Gastroesophageal sphincter (tissue), 4 donors: ENCODE results near the gene AKR7A2. TPM values are rescaled to one million over a fixed set of nuclear protein-coding genes. Genes with fewer than 3 reads are reported as not detected.

Experiments used
- ATAC-seq: fragments of 150-250 bp; one replicate; pipeline ENCODE4 v1.9.1; 2016; ENCODE audit warnings: mild to moderate bottlenecking, moderate library complexity
- H3K27ac ChIP-seq, 4 donors: fragments of 200-600 bp; sonication (generic) in 3 of 4; 1 replicate in 3 of 4; 2 replicates in 1 of 4; pipeline ENCODE4 v1.5.1; 2016 to 2019
- H3K27me3 ChIP-seq: fragments of 200-600 bp; sonication (generic); one replicate; pipeline ENCODE4 v1.5.1; 2019
- H3K36me3 ChIP-seq, 2 donors: fragments of 200-600 bp; sonication (generic); one replicate each; pipeline ENCODE4 v1.5.1; 2019; ENCODE audit warnings: control low read depth in 1 of 2
- H3K4me1 ChIP-seq, 3 donors: fragments of 200-600 bp; sonication (generic); 1 replicate in 2 of 3; 2 replicates in 1 of 3; pipeline ENCODE4 v1.5.1; 2016 to 2019; ENCODE audit warnings: control low read depth in 2 of 3
- H3K4me3 ChIP-seq, 2 donors: fragments of 200-600 bp; sonication (generic); one replicate each; pipeline ENCODE4 v1.5.1; 2019; ENCODE audit warnings: mild to moderate bottlenecking in 1 of 2, moderate library complexity in 1 of 2
- H3K9me3 ChIP-seq, 3 donors: fragments of 200-600 bp; sonication (generic); one replicate each; pipeline ENCODE4 v1.5.1; 2017 to 2019; ENCODE audit warnings: control low read depth in 2 of 3
- EP300 ChIP-seq: sonication (generic); formaldehyde crosslinking; IDR thresholded peaks from one replicate; pipeline ENCODE4 v1.6.1; 2017; ENCODE audit warnings: antibody characterized with exemption, mild to moderate bottlenecking
- POLR2A ChIP-seq, 2 donors: fragments of 450-650 bp; IDR thresholded peaks; one replicate each; pipeline ENCODE4 v1.6.1; 2017; ENCODE audit warnings: antibody characterized with exemption in 2 of 2, mild to moderate bottlenecking in 2 of 2, moderate library complexity in 1 of 2
- POLR2AphosphoS5 ChIP-seq: sonication (generic); formaldehyde crosslinking; IDR thresholded peaks from one replicate; pipeline ENCODE4 v1.6.1; 2017; ENCODE audit warnings: antibody characterized with exemption
- WGBS, 2 donors: methylation state at CpG; one replicate each; pipeline ENCODE4 v1.1.5; 2018; ENCODE audit warnings: low coverage in 1 of 2; 5-methylcytosine and 5-hydroxymethylcytosine counted together
- total RNA-seq, 4 donors: library from RNA; depleted of rRNA; stranded (reverse); fragments of >200 nt; gene quantifications; one replicate each; pipeline ENCODE4 v1.1.0, GENCODE V29; 2016
- TF ChIP-seq, protein P1 (sequence below), 4 experiments: fragments of 200-600 bp in 2 of 4; fragments of 450-650 bp in 2 of 4; sonication (generic) in 1 of 4; IDR thresholded peaks; one replicate each; pipeline ENCODE4 v1.5.1; 2017 to 2019; ENCODE audit warnings: antibody characterized with exemption in 4 of 4, mild to moderate bottlenecking in 2 of 4, moderate library complexity in 2 of 4

Gene AKR7A2
- total RNA-seq, 4 donors from 2014 or later: 58.2 to 77.2 (median 63.7) TPM

DNA sequence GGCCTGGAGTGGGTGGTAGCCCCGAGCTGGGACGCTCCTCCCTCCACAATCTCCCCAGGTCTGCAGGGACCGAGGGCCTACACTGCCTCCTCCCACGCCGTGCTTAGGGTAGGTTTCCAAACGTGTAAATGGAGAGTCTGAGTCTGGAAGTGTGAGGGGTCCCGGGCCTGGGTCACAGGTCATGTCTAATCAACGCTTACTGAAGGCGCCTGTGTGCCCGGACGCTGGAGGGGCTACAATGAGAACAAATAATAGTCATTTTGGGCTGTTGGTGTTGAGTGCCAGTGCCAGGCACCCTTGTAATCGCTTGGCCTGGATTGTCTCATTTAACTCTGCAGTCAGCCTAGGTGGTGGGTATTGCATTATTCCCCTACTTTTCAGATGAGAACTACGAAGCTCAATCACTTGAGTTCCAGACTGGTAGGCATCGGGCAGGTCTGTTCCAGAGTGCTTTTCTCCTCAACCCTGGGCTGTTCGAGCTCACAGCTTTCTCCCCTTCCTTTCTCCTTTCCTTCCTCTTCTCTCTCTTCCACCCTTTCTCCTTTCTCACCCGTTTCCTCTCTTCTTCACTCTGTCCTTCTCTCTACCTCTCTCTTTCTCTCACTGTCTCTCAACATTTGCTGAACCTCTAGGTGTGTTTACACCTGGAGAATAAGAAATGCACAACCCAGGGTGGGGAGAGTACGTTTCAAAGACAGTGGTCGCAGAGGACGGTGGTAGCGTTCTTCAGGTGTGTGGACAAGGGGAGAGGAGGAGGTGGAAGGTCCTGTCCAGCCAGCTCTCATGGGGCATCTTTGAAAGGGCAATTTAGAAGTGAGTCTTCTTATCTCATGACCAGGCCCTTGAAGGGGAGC, 1.1 kb upstream of the AKR7A2 start:
- peak overlapping the region; percentile 87 to 91 for H3K4me3 ChIP-seq
- WGBS, 2 donors: 36 to 44% methylated on average over 11 to 14 of the region's 20 CpGs
- ATAC-seq: no peak
- TF ChIP-seq, protein P1, sequence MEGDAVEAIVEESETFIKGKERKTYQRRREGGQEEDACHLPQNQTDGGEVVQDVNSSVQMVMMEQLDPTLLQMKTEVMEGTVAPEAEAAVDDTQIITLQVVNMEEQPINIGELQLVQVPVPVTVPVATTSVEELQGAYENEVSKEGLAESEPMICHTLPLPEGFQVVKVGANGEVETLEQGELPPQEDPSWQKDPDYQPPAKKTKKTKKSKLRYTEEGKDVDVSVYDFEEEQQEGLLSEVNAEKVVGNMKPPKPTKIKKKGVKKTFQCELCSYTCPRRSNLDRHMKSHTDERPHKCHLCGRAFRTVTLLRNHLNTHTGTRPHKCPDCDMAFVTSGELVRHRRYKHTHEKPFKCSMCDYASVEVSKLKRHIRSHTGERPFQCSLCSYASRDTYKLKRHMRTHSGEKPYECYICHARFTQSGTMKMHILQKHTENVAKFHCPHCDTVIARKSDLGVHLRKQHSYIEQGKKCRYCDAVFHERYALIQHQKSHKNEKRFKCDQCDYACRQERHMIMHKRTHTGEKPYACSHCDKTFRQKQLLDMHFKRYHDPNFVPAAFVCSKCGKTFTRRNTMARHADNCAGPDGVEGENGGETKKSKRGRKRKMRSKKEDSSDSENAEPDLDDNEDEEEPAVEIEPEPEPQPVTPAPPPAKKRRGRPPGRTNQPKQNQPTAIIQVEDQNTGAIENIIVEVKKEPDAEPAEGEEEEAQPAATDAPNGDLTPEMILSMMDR (IDR thresholded peaks at IDR 0.05): no peak
- TF ChIP-seq POLR2AphosphoS5 (no peak), POLR2A (IDR thresholded peaks at IDR 0.05) (no peak), EP300 (no peak)
- H3K36me3 ChIP-seq: peaks cover 0 to 21% of the 10 kb centered on the region in 2 donors
- no peaks in the 10 kb centered on the region for H3K9me3 ChIP-seq
- H3K4me1 ChIP-seq: peaks cover 0 to 67% (median 22%) of the 10 kb centered on the region in 3 donors
- H3K27ac ChIP-seq: peak overlapping the region; percentile 82 to 91 (median 90)
- no peaks in the 10 kb centered on the region for H3K27me3 ChIP-seq

DNA sequence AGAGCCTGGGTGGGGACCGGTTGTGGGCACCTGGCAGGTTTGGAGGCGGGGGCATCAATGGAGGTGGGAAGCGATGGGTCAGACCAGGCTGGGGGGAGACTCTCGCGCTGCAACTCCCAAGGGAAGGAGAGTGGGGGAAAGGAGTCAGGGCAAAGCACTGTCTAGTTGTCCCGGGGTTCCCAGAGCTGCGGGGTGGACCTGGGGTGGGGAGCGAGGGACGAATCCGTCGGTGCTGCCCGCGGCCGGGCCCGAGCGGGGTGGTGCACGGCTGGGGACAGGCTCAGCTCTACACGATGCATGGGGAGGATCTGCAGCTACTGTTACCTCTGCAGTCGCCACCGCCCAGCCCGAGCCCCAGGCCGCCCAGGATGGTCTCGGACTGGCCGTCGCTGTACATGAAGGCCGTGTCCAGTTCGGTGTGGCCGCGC, 427 bp downstream of the AKR7A2 start:
- no peaks in the 10 kb centered on the region for H3K9me3 ChIP-seq
- H3K36me3 ChIP-seq: peaks cover 0 to 28% of the 10 kb centered on the region in 2 donors
- ATAC-seq: no peak
- 0 to 1% methylated on average over 5 to 11 of the region's 29 CpGs for WGBS, 2 donors
- TF ChIP-seq, protein P1 (IDR thresholded peaks at IDR 0.05): no peak
- no peak for TF ChIP-seq EP300
- TF ChIP-seq POLR2AphosphoS5: no peak
- TF ChIP-seq POLR2A (IDR thresholded peaks at IDR 0.05): no peak
- peak overlapping the region; percentile 87 to 91 for H3K4me3 ChIP-seq
- H3K27me3 ChIP-seq: no peaks in the 10 kb centered on the region
- H3K27ac ChIP-seq: peak overlapping the region; percentile 7 to 91 (median 90)
- H3K4me1 ChIP-seq: peaks cover 0 to 58% (median 22%) of the 10 kb centered on the region in 3 donors

DNA sequence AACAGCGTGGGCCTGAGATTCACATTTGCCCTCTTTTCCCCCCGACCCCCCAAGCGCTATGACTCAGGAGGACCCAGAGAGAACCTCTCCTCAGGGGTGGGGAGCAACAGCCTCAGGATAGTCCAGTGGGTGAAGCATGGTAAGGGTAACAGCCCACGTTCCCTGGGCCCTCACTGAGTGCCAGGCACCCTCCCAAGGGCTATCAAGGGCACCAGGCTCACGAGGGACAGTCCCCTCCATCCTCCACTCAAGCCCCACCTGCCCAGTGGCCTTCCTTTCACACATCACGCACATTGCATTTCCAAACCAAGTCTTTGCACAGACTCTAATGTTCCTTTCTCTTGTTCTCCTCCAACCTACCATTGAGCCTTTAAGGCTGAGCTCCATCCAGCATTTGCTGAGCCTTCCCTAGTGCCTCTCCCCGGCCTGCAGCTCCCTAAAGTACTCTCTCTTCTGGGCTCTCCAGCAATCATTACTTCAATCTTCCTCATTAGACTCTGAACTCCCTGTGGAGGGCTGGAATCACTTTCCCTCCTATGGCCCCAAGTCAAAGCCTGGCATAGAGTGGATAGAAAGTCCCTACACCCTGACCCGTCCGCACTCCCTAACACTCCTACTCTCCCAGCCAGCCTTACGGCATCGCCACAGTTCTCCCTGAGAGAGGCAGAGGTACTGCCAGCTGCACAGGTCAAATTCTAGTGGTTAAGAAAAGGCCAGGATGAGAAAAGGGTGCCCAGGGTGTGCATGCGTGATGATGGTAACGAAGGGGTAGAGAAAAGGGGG, 1.0 kb downstream of the AKR7A2 start:
- TF ChIP-seq POLR2A (IDR thresholded peaks at IDR 0.05) (no peak), POLR2AphosphoS5 (no peak), EP300 (no peak)
- TF ChIP-seq, protein P1 (IDR thresholded peaks at IDR 0.05): no peak
- Histone ChIP-seq H3K9me3 (no peaks in the 10 kb centered on the region), H3K4me1 (peaks cover 0 to 56% (median 22%) of the 10 kb centered on the region in 3 donors), H3K27ac (peak overlapping the region in 2 of 4 donors; percentile 90 to 91), H3K36me3 (peaks cover 0 to 31% of the 10 kb centered on the region in 2 donors), H3K4me3 (peak overlapping the region; percentile 87 to 91), H3K27me3 (no peaks in the 10 kb centered on the region)
- no peak for ATAC-seq
- WGBS, 2 donors: 34 to 43% methylated on average over 4 to 12 of the region's 13 CpGs

DNA sequence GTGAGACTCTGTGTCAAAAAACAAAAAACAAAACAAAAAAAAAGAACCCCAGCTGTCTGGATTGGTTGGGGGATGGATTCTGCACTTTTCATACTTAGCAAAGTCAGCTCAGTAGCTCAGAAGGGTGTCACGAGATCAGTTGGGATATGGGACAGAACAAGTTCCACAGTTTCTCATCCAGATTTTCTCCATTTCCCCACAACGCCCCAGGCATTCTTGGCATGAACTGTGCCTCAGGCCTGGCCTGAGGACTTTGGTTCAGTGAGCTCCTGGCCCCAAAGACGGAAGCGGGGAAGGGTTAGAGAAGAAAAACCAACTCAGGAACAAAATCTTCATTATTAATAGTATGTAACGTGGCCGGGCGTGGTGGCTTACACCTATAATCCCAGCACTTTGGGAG, 1.9 kb downstream of the AKR7A2 start:
- no peak for ATAC-seq
- Histone ChIP-seq H3K4me3 (no peak overlapping the region), H3K27me3 (no peaks in the 10 kb centered on the region), H3K36me3 (peaks cover 0 to 38% of the 10 kb centered on the region in 2 donors), H3K4me1 (peaks cover 0 to 48% (median 20%) of the 10 kb centered on the region in 3 donors), H3K9me3 (no peaks in the 10 kb centered on the region), H3K27ac (no peak overlapping the region)
- WGBS, 2 donors: 77 to 88% methylated on average over 6 to 7 of the region's 7 CpGs
- TF ChIP-seq, protein P1 (IDR thresholded peaks at IDR 0.05): no peak
- TF ChIP-seq POLR2AphosphoS5 (no peak), EP300 (no peak), POLR2A (IDR thresholded peaks at IDR 0.05) (no peak)
